DND-41 (cell line): ENCODE measurements around the gene MAP2.

ENCODE experiments used
- ATAC-seq: fragments of 200-7000 bp; cut with Tn5 transposase; 3 replicates; pipeline ENCODE4 v1.9.1; 2021; ENCODE audit warnings: low read depth; ENCODE audit not compliant: insufficient read depth
- DNase-seq: peaks from one replicate; pipeline ENCODE4 v3.0.0-alpha.2; 2020
- H2AFZ ChIP-seq: 2 replicates; pipeline ENCODE4 v1.6.0; 2012; ENCODE audit warnings: low read depth, low read length
- H3K27ac ChIP-seq: 2 replicates; pipeline ENCODE4 v1.5.1; 2012; ENCODE audit warnings: low read length, inconsistent platforms
- H3K27me3 ChIP-seq: fragments of 200-600 bp; sonication (generic); 2 replicates; pipeline ENCODE4 v1.6.0; 2012; ENCODE audit warnings: low read length, mild to moderate bottlenecking, inconsistent platforms; ENCODE audit not compliant: insufficient read depth, poor library complexity
- H3K36me3 ChIP-seq: 2 replicates; pipeline ENCODE4 v1.5.1; 2012; ENCODE audit warnings: low read length, inconsistent platforms; ENCODE audit not compliant: insufficient read depth
- H3K4me1 ChIP-seq: 2 replicates; pipeline ENCODE4 v1.5.1; 2012; ENCODE audit warnings: mild to moderate bottlenecking, low read length; ENCODE audit not compliant: insufficient read depth
- H3K4me2 ChIP-seq: 2 replicates; pipeline ENCODE4 v1.6.0; 2012; ENCODE audit warnings: mild to moderate bottlenecking, moderate library complexity, low read length, inconsistent platforms; ENCODE audit not compliant: insufficient read depth
- H3K4me3 ChIP-seq, 2 experiments: fragments of 200-600 bp in 1 of 2; shearing (Covaris generic) in 1 of 2; 2 replicates each; pipeline ENCODE4 v1.5.1; 2012 to 2016; ENCODE audit warnings: inconsistent platforms in 2 of 2, low read length in 2 of 2, mild to moderate bottlenecking in 2 of 2, low read depth in 1 of 2, moderate library complexity in 1 of 2
- H3K79me2 ChIP-seq: 2 replicates; pipeline ENCODE4 v1.6.0; 2012; ENCODE audit warnings: low read length, inconsistent platforms; ENCODE audit not compliant: insufficient read depth
- H3K9ac ChIP-seq: 2 replicates; pipeline ENCODE4 v1.6.0; 2012; ENCODE audit warnings: low read depth, mild to moderate bottlenecking, inconsistent platforms, low read length, moderate library complexity
- H3K9me3 ChIP-seq: 2 replicates; pipeline ENCODE4 v1.5.1; 2012; ENCODE audit warnings: low read length, moderate library complexity, mild to moderate bottlenecking, inconsistent platforms; ENCODE audit not compliant: insufficient read depth, severe bottlenecking
- H4K20me1 ChIP-seq: 2 replicates; pipeline ENCODE4 v1.6.0; 2012; ENCODE audit warnings: low read length; ENCODE audit not compliant: insufficient read depth
- EZH2 ChIP-seq: IDR thresholded peaks from 3 replicates; pipeline ENCODE4 v1.6.1; 2012; ENCODE audit warnings: borderline replicate concordance, low read depth, mild to moderate bottlenecking, moderate library complexity, low read length, inconsistent platforms; ENCODE audit not compliant: severe bottlenecking
- TF ChIP-seq, protein P1 (sequence below): IDR thresholded peaks from 2 replicates; pipeline ENCODE4 v1.5.1; 2012; ENCODE audit warnings: borderline replicate concordance, low read length, moderate library complexity, mild to moderate bottlenecking; ENCODE audit not compliant: poor library complexity, severe bottlenecking; ENCODE audit errors: extremely low read depth

MAP2 gene

DNA sequence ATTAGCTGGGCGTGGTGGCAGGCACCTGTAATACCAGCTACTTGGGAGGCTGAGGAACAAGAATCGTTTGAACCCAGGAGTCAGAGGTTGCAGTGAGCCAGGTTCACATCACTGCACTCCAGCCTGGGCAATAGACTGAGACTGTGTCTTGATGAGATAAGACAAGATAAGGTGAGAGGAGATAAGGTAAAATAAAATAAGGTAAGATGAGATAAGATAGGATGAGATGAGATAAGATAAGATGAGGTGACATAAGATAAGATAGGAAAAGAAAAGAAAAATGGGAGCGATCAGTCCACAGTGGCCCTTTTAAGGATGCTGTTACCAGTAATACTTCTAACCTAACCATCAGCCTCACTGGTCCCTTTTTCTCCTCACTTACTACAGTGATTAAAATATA lies 213.4 kb downstream of the MAP2 start:
- no peak for ATAC-seq

DNA sequence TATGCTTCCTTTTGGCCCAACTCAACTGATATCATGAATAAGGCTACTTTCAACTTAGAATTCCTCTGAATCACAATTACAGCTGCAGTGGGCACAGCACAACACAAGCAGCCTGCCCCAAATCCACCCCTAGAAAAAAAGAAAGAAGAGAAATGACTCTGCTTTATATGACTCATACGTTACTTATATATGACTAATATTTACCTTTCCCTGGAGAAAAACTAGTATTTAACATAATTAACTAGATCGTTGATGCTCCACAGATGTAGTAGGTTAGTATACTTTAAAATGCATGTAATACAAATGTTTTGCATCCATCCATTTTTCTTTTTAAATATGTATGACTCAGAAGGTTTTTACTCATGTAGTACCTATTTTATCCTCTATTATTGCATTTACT lies 214.5 kb downstream of the MAP2 start:
- DNase-seq, result no peak
- no peak overlapping the region for H3K4me2 ChIP-seq
- no peaks in the 10 kb centered on the region for H3K36me3 ChIP-seq

More for the DNA sequence above, 213.4 kb downstream of the MAP2 start:
- H2AFZ ChIP-seq, result no peak overlapping the region
- no peaks in the 10 kb centered on the region for H3K27me3 ChIP-seq
- no peaks in the 10 kb centered on the region for H4K20me1 ChIP-seq
- H3K4me2 ChIP-seq, result no peak overlapping the region
- no peaks in the 10 kb centered on the region for H3K9me3 ChIP-seq
- H3K27ac ChIP-seq, result no peak overlapping the region
- H3K79me2 ChIP-seq, result no peaks in the 10 kb centered on the region
- TF ChIP-seq, protein P1, sequence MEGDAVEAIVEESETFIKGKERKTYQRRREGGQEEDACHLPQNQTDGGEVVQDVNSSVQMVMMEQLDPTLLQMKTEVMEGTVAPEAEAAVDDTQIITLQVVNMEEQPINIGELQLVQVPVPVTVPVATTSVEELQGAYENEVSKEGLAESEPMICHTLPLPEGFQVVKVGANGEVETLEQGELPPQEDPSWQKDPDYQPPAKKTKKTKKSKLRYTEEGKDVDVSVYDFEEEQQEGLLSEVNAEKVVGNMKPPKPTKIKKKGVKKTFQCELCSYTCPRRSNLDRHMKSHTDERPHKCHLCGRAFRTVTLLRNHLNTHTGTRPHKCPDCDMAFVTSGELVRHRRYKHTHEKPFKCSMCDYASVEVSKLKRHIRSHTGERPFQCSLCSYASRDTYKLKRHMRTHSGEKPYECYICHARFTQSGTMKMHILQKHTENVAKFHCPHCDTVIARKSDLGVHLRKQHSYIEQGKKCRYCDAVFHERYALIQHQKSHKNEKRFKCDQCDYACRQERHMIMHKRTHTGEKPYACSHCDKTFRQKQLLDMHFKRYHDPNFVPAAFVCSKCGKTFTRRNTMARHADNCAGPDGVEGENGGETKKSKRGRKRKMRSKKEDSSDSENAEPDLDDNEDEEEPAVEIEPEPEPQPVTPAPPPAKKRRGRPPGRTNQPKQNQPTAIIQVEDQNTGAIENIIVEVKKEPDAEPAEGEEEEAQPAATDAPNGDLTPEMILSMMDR, result no peak
- TF ChIP-seq EZH2, result no peak
- H3K4me3 ChIP-seq, result no peak overlapping the region
- DNase-seq, result no peak
- no peaks in the 10 kb centered on the region for H3K4me1 ChIP-seq
- no peaks in the 10 kb centered on the region for H3K36me3 ChIP-seq
- no peak overlapping the region for H3K9ac ChIP-seq

DNA sequence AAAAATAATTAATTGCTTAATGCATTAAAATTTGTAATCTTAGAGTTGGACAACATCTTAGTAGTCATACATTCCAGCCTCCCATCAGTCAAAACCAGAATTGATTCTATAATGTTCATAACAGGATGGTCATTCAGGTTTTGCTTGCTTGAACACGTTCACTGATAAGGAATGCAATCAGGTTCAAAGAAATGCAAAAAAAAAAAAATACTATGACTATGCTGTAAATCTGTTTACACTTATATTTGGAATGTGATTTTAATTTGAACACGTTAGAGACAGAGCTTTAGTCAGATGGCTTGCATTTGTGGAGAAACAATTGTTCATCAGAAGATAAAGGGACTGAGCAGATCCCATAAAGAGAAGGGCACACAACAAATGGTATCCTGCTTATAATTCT lies 216.5 kb downstream of the MAP2 start:
- Histone ChIP-seq H3K4me1 (no peaks in the 10 kb centered on the region), H3K9me3 (no peaks in the 10 kb centered on the region), H3K36me3 (no peaks in the 10 kb centered on the region), H2AFZ (no peak overlapping the region), H3K4me2 (no peak overlapping the region), H3K27ac (no peak overlapping the region), H4K20me1 (no peaks in the 10 kb centered on the region), H3K9ac (no peak overlapping the region), H3K79me2 (no peaks in the 10 kb centered on the region), H3K4me3 (no peak overlapping the region), H3K27me3 (no peaks in the 10 kb centered on the region)
- TF ChIP-seq, protein P1, result no peak
- no peak for TF ChIP-seq EZH2
- DNase-seq (no peak), ATAC-seq (no peak)

More for the DNA sequence above, 214.5 kb downstream of the MAP2 start:
- no peak for ATAC-seq
- H4K20me1 ChIP-seq, result no peaks in the 10 kb centered on the region
- no peak for TF ChIP-seq EZH2
- TF ChIP-seq, protein P1, result no peak
- no peaks in the 10 kb centered on the region for H3K4me1 ChIP-seq
- no peaks in the 10 kb centered on the region for H3K27me3 ChIP-seq
- no peaks in the 10 kb centered on the region for H3K9me3 ChIP-seq
- no peaks in the 10 kb centered on the region for H3K79me2 ChIP-seq
- no peak overlapping the region for H3K9ac ChIP-seq
- no peak overlapping the region for H2AFZ ChIP-seq
- H3K4me3 ChIP-seq, result no peak overlapping the region
- no peak overlapping the region for H3K27ac ChIP-seq

DNA sequence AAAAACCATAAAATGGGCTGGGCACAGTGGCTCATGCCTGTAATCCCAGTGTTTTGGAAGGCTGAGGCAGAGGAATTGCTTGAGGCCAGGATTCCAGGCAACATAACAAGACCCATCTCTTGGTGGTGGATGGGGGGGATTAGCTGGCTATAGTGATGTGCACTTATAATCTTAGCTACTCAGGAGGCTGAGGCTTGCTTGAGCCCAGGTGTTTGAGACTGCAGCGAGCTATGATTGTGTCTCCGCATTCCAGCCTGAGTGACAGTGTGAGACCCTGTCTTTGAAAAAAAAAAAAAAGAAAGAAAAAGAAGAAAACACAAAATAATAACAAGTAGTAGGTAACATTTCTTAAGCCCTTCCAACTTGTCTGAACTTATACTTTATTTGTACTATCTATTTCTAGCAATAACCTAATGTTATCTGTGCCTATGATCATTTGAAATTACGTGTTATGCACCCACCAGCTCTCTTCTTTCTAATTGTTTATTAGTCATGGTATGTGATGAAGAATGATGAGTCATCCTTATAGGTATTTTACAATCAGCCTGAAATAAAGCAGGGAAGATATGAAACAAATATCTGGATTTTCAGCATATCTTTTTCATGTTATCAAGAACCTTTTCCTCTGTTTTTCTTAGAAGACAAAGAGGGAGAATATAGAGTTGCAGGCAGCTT lies 218.4 kb downstream of the MAP2 start:
- Histone ChIP-seq H3K4me3 (no peak overlapping the region), H3K9ac (no peak overlapping the region), H3K4me2 (no peak overlapping the region), H4K20me1 (no peaks in the 10 kb centered on the region), H3K9me3 (no peaks in the 10 kb centered on the region), H3K4me1 (no peaks in the 10 kb centered on the region), H2AFZ (no peak overlapping the region), H3K79me2 (no peaks in the 10 kb centered on the region), H3K27me3 (no peaks in the 10 kb centered on the region), H3K27ac (no peak overlapping the region), H3K36me3 (no peaks in the 10 kb centered on the region)
- ATAC-seq, result no peak
- DNase-seq, result no peak
- TF ChIP-seq, protein P1, result no peak
- no peak for TF ChIP-seq EZH2
